SK-N-SH (cell line): Measurements from ENCODE around the gene NALCN. TPM values are rescaled to one million over a fixed set of nuclear protein-coding genes. Genes with fewer than 3 reads are reported as not detected.

ENCODE experiments used
- CTCF ChIA-PET: fragments of 300-600, 350-600 bp; formaldehyde crosslinking; extraction: SDS; loops from one replicate; lab custom pipeline; 2021; lab: Yijun Ruan, JAX
- POLR2A ChIA-PET: fragments of 350-600 bp; sonication (Branson Sonifier 250); formaldehyde crosslinking; extraction: SDS; loops from one replicate; lab custom pipeline; 2020; ENCODE audit warnings: antibody characterized with exemption, inconsistent platforms; lab: Yijun Ruan, JAX
- DNase-seq: peaks from one replicate; pipeline ENCODE4 v3.0.0; 2012
- H2AFZ ChIP-seq: fragments of 200-600 bp; sonication (generic); 2 replicates; pipeline ENCODE4 v1.8.1; 2016; ENCODE audit warnings: antibody characterized with exemption, mild to moderate bottlenecking, low read depth
- H3F3A ChIP-seq: fragments of 200-600 bp; sonication (generic); replicated peaks from 2 replicates; pipeline ENCODE3; 2016; ENCODE audit warnings: antibody characterized with exemption, mild to moderate bottlenecking; ENCODE audit not compliant: insufficient read depth
- H3K27ac ChIP-seq, 2 experiments: fragments of 200-500 bp in 1 of 2; fragments of 200-600 bp in 1 of 2; sonication (Bioruptor generic) in 1 of 2; sonication (generic), shearing (Covaris generic) in 1 of 2; 2 replicates each; pipeline versions ENCODE4 v1.5.1 to v1.6.1; 2014 to 2016; ENCODE audit warnings: low read depth in 2 of 2, inconsistent platforms in 1 of 2, low read length in 1 of 2, mild to moderate bottlenecking in 1 of 2, mixed read lengths in 1 of 2
- H3K27me3 ChIP-seq: fragments of 200-600 bp; sonication (generic), shearing (Covaris generic); 2 replicates; pipeline ENCODE4 v1.6.1; 2016; ENCODE audit warnings: mixed run types; ENCODE audit not compliant: insufficient read depth
- H3K36me3 ChIP-seq, 2 experiments: fragments of 200-500 bp in 1 of 2; fragments of 200-600 bp in 1 of 2; sonication (Bioruptor generic) in 1 of 2; sonication (generic) in 1 of 2; replicated peaks in 1 of 2; 2 replicates each; pipeline versions ENCODE3 to v1.5.1; 2014 to 2016; ENCODE audit warnings: low read length in 1 of 2, mild to moderate bottlenecking in 1 of 2; ENCODE audit not compliant: insufficient read depth in 2 of 2, control insufficient read depth in 1 of 2
- H3K4me1 ChIP-seq, 2 experiments: fragments of 200-500 bp in 1 of 2; fragments of 200-600 bp in 1 of 2; sonication (Bioruptor generic) in 1 of 2; sonication (generic), shearing (Covaris generic) in 1 of 2; 2 replicates each; pipeline versions ENCODE4 v1.5.1 to v1.6.1; 2014 to 2016; ENCODE audit warnings: low read depth in 1 of 2, low read length in 1 of 2, mixed run types in 1 of 2; ENCODE audit not compliant: insufficient read depth in 2 of 2, control insufficient read depth in 1 of 2
- H3K4me2 ChIP-seq: fragments of 200-600 bp; sonication (generic), shearing (Covaris generic); 2 replicates; pipeline ENCODE4 v1.6.1; 2017; ENCODE audit warnings: mixed run types
- H3K4me3 ChIP-seq, 2 experiments: fragments of 200-500 bp in 1 of 2; fragments of 200-600 bp in 1 of 2; sonication (Bioruptor generic) in 1 of 2; sonication (generic), shearing (Covaris generic) in 1 of 2; 2 replicates each; pipeline versions ENCODE4 v1.5.1 to v1.8.1; 2014 to 2016; ENCODE audit warnings: low read depth in 2 of 2, inconsistent platforms in 1 of 2, low read length in 1 of 2, mild to moderate bottlenecking in 1 of 2, mixed read lengths in 1 of 2, moderate library complexity in 1 of 2
- H3K79me2 ChIP-seq: fragments of 200-600 bp; sonication (generic); 2 replicates; pipeline ENCODE4 v1.8.1; 2017; ENCODE audit warnings: mild to moderate bottlenecking; ENCODE audit not compliant: insufficient read depth
- H3K9ac ChIP-seq: fragments of 200-600 bp; sonication (generic); 2 replicates; pipeline ENCODE4 v1.6.1; 2017; ENCODE audit warnings: mixed run types
- H3K9me2 ChIP-seq: fragments of 200-600 bp; sonication (generic); 2 replicates; pipeline ENCODE4 v1.6.1; 2017; ENCODE audit warnings: mixed run types
- H3K9me3 ChIP-seq: fragments of 200-600 bp; sonication (generic); 2 replicates; pipeline ENCODE4 v1.6.1; 2017; ENCODE audit warnings: mixed run types, mild to moderate bottlenecking, moderate library complexity
- H4K20me1 ChIP-seq: fragments of 200-600 bp; sonication (generic); 2 replicates; pipeline ENCODE4 v1.6.1; 2017; ENCODE audit warnings: mild to moderate bottlenecking, mixed run types; ENCODE audit not compliant: insufficient read depth
- CHD2 ChIP-seq: fragments of 150-350 bp; IDR thresholded peaks from 2 replicates; pipeline ENCODE4 v1.6.1; 2018; ENCODE audit warnings: low read length; ENCODE audit not compliant: partially characterized antibody
- EP300 ChIP-seq, 2 experiments: IDR thresholded peaks; 2 replicates each; pipeline versions ENCODE4 v1.4.0 to v1.6.1; 2012; ENCODE audit warnings: borderline replicate concordance in 1 of 2, low read depth in 1 of 2, low read length in 1 of 2
- FOXJ3 ChIP-seq: sonication (generic); formaldehyde crosslinking; IDR thresholded peaks from 2 replicates; pipeline ENCODE4 v1.5.1; 2020; ENCODE audit warnings: mild to moderate bottlenecking, missing genetic modification reagents
- GABPA ChIP-seq: IDR thresholded peaks from 2 replicates; pipeline ENCODE4 v1.4.0; 2012; ENCODE audit warnings: low read depth, mild to moderate bottlenecking
- GATA2 ChIP-seq: sonication (generic); formaldehyde crosslinking; IDR thresholded peaks from 2 replicates; pipeline ENCODE4 v1.5.0; 2020; ENCODE audit warnings: mild to moderate bottlenecking, missing genetic modification reagents
- JUND ChIP-seq: IDR thresholded peaks from 2 replicates; pipeline ENCODE4 v1.4.0; 2012
- POLR2AphosphoS5 ChIP-seq: IDR thresholded peaks from 2 replicates; pipeline ENCODE4 v1.6.1; 2012; ENCODE audit warnings: low read depth, low read length
- RCOR1 ChIP-seq: fragments of 150-350 bp; IDR thresholded peaks from 2 replicates; pipeline ENCODE4 v1.6.1; 2017; ENCODE audit warnings: antibody characterized with exemption, low read length
- RXRA ChIP-seq: IDR thresholded peaks from 2 replicates; pipeline ENCODE4 v1.4.0; 2012; ENCODE audit warnings: low read depth, mild to moderate bottlenecking, borderline replicate concordance
- SIN3A ChIP-seq: IDR thresholded peaks from 2 replicates; pipeline ENCODE4 v1.6.1; 2012; ENCODE audit warnings: low read depth, mild to moderate bottlenecking, low read length, moderate library complexity, borderline replicate concordance
- SMC3 ChIP-seq: IDR thresholded peaks from 2 replicates; pipeline ENCODE4 v1.6.1; 2012; ENCODE audit warnings: low read depth, low read length, improper control_type of control experiment
- TCF12 ChIP-seq: IDR thresholded peaks from 2 replicates; pipeline ENCODE4 v1.4.0; 2012
- TEAD4 ChIP-seq: IDR thresholded peaks from 2 replicates; pipeline ENCODE4 v1.4.0; 2012; ENCODE audit warnings: mild to moderate bottlenecking, borderline replicate concordance; ENCODE audit not compliant: insufficient read depth
- WGBS: methylation state at CpG from one replicate; pipeline ENCODE4 v1.1.6; 2017; ENCODE audit warnings: low lambda C conversion rate; 5-methylcytosine and 5-hydroxymethylcytosine counted together
- polyA plus RNA-seq, 3 experiments: library from polyadenylated mRNA; depleted of rRNA; stranded (reverse); fragments of >200 nt; gene quantifications; 2 replicates each; pipeline ENCODE4 v1.2.3, GENCODE V29; 2012
- TF ChIP-seq, protein P1 (sequence below): fragments of 150-350 bp; IDR thresholded peaks from 2 replicates; pipeline ENCODE4 v1.6.1; 2016; ENCODE audit warnings: mild to moderate bottlenecking, low read depth, low read length
- TF ChIP-seq, protein P2 (sequence below): fragments of 150-350 bp; IDR thresholded peaks from 2 replicates; pipeline ENCODE4 v1.6.1; 2017; ENCODE audit warnings: antibody characterized with exemption, low read length, low read depth, borderline replicate concordance

Gene NALCN
- polyA plus RNA-seq, 1 of the 3 experiments (the other 2 are of a cell fraction): 3.0 TPM

DNA sequence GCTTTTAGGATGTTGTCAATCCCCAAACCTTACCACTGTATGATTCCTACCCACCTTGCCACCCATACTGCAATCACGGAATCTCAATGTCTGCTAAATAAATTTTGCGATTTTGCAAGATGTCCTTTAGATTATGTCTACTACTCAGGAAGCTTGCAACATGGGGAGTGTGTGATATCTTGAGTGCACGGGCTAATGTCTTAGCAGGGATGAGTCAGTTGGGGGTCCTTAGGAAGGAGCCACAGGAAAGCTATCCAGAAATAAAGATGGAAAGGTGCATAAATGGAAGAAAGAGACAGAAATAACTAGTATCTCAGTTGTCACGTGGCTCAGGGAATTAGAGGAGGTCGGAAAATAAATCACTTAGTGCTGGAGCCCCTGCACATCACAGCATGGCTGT, 77.1 kb downstream of the NALCN start:
- Histone ChIP-seq H3K9me3 (no peaks in the 10 kb centered on the region), H3K4me2 (no peak overlapping the region), H3K4me1 (peaks cover 0 to 17% of the 10 kb centered on the region in 2 experiments; a peak in 2 of 4 replicates), H3K27ac (no peak overlapping the region), H3K79me2 (no peaks in the 10 kb centered on the region), H2AFZ (no peak overlapping the region), H3F3A (peaks cover 18% of the 10 kb centered on the region), H4K20me1 (no peaks in the 10 kb centered on the region), H3K36me3 (no peaks in the 10 kb centered on the region), H3K4me3 (no peak overlapping the region), H3K9ac (no peak overlapping the region), H3K27me3 (no peaks in the 10 kb centered on the region), H3K9me2 (no peaks in the 10 kb centered on the region; the same call in 1 of the 2 replicates)
- 91% methylated on average over 5 of the region's 5 CpGs for WGBS
- CTCF ChIA-PET: interaction anchor here (0.5 kb wide), 1 partner anchor 301 kb away, joined by 3 read pairs; no protein-coding TSS in a partner anchor
- DNase-seq: no peak
- TF ChIP-seq CHD2 (no peak), POLR2AphosphoS5 (no peak), RCOR1 (no peak), JUND (no peak)
- POLR2A ChIA-PET: no interaction called here

DNA sequence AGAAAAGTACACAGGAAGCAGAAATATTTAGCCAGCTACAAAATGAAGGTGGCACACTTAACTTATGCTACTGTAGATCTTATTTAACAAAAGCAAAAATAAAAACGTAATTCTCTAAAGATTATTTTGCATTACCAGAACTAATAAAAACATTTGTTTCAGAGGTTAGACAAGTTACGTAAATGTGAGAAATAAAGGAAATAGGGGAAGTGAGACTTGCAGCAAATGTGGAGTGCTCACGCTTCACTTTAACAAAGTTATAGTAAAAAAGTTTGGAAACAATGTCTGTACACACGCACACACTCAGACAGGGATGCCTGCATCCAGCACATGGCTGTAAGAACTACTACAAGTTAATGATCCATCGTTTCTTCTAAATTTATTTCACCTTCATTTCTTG, 83.7 kb downstream of the NALCN start:
- POLR2A ChIA-PET: no interaction called here
- Histone ChIP-seq H3K79me2 (no peaks in the 10 kb centered on the region), H2AFZ (no peak overlapping the region), H3K9me3 (no peaks in the 10 kb centered on the region), H3K9ac (no peak overlapping the region), H3F3A (no peaks in the 10 kb centered on the region), H3K4me1 (no peaks in the 10 kb centered on the region), H3K4me3 (no peak overlapping the region), H4K20me1 (no peaks in the 10 kb centered on the region), H3K27me3 (no peaks in the 10 kb centered on the region), H3K36me3 (peaks cover 0 to 8% of the 10 kb centered on the region in 2 experiments), H3K27ac (no peak overlapping the region), H3K9me2 (no peaks in the 10 kb centered on the region; the same call in 1 of the 2 replicates), H3K4me2 (no peak overlapping the region)
- CTCF ChIA-PET: interaction anchor here (0.5 to 1.4 kb wide), 2 partner anchors 177 to 1270 kb away, joined by 3 to 4 read pairs; no protein-coding TSS in a partner anchor
- DNase-seq: no peak
- no peak for TF ChIP-seq SIN3A
- no peak for TF ChIP-seq TCF12
- TF ChIP-seq POLR2AphosphoS5: no peak
- TF ChIP-seq, protein P1, sequence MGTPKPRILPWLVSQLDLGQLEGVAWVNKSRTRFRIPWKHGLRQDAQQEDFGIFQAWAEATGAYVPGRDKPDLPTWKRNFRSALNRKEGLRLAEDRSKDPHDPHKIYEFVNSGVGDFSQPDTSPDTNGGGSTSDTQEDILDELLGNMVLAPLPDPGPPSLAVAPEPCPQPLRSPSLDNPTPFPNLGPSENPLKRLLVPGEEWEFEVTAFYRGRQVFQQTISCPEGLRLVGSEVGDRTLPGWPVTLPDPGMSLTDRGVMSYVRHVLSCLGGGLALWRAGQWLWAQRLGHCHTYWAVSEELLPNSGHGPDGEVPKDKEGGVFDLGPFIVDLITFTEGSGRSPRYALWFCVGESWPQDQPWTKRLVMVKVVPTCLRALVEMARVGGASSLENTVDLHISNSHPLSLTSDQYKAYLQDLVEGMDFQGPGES: no peak
- no peak for TF ChIP-seq SMC3
- no peak for TF ChIP-seq GABPA
- 90% methylated on average over 5 of the region's 5 CpGs for WGBS

DNA sequence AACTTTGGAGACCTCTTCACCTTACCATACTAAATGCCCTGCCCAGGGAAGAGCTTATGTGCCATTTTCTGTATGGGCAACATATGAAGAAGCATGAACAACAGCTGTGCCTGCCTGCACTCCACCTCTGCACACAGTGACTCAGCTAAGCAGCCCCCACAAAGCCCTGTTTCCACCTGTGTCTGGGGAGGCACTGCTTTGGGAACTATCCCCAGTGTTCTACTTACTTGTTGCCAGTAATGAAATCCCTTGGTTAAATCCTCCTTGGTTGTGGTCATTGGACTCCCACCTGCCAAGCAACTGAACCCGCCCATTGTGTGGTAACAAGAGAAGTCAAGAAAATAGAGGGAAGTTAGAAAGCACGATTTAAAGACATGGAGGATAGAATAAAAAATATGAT, 84.6 kb downstream of the NALCN start:
- H3K4me3 ChIP-seq: no peak overlapping the region
- no peak overlapping the region for H2AFZ ChIP-seq
- H3K36me3 ChIP-seq: peaks cover 0 to 8% of the 10 kb centered on the region in 2 experiments
- no peak overlapping the region for H3K27ac ChIP-seq
- no peaks in the 10 kb centered on the region for H3F3A ChIP-seq
- H3K79me2 ChIP-seq: no peaks in the 10 kb centered on the region
- WGBS: 94% methylated on average over 2 of the region's 2 CpGs
- DNase-seq: no peak
- TF ChIP-seq, protein P1: no peak
- TF ChIP-seq TEAD4: no peak
- no peak for TF ChIP-seq RXRA
- TF ChIP-seq, protein P2, sequence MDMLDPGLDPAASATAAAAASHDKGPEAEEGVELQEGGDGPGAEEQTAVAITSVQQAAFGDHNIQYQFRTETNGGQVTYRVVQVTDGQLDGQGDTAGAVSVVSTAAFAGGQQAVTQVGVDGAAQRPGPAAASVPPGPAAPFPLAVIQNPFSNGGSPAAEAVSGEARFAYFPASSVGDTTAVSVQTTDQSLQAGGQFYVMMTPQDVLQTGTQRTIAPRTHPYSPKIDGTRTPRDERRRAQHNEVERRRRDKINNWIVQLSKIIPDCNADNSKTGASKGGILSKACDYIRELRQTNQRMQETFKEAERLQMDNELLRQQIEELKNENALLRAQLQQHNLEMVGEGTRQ: no peak
- TF ChIP-seq POLR2AphosphoS5: no peak
- TF ChIP-seq FOXJ3: no peak
- no peak for TF ChIP-seq GATA2
- no peak for TF ChIP-seq EP300 (IDR thresholded peaks at IDR 0.05; ENCODE audit: borderline replicate concordance in 1 of 2, low read depth in 1 of 2, low read length in 1 of 2)
- TF ChIP-seq, all 33 proteins: peak for 0
- Histone ChIP-seq H3K27me3 (no peaks in the 10 kb centered on the region), H3K4me1 (no peaks in the 10 kb centered on the region), H3K9me2 (no peaks in the 10 kb centered on the region; the same call in 1 of the 2 replicates), H3K4me2 (no peak overlapping the region), H3K9me3 (no peaks in the 10 kb centered on the region), H4K20me1 (no peaks in the 10 kb centered on the region), H3K9ac (no peak overlapping the region)
- ChIA-PET CTCF (interaction anchor here (0.5 kb wide), 1 partner anchor 1271 kb away, joined by 3 read pairs; no protein-coding TSS in a partner anchor), POLR2A (no interaction called here)
